Heart right ventricle (tissue), 16 donors: ENCODE results near the gene GFOD1. TPM values are rescaled to one million over a fixed set of nuclear protein-coding genes. Genes with fewer than 3 reads are reported as not detected.
A peak's percentile ranks its signal among the peaks of the same experiment; 100 is the strongest.

ENCODE experiments used
- ATAC-seq, 8 donors: fragments of 200-7000 bp; cut with Tn5 transposase; one replicate each; pipeline ENCODE4 v1.9.1; 2020; ENCODE audit warnings: mild to moderate bottlenecking in 8 of 8, moderate library complexity in 8 of 8, moderate number of reproducible peaks in 1 of 8
- DNase-seq, 2 donors: peaks; one replicate each; pipeline ENCODE4 v3.0.0-alpha.2; 2020
- H3K27ac ChIP-seq, 10 donors: fragments of 200-600 bp; sonication (generic) in 2 of 10; one replicate each; pipeline versions ENCODE4 v1.5.0 to v1.8.0; 2020 to 2022; ENCODE audit warnings: mild to moderate bottlenecking in 3 of 10
- H3K27me3 ChIP-seq, 7 donors: fragments of 200-600 bp; one replicate each; pipeline ENCODE4 v1.8.0; 2021 to 2022; ENCODE audit warnings: mild to moderate bottlenecking in 2 of 7
- H3K36me3 ChIP-seq, 9 donors: fragments of 200-600 bp; sonication (generic) in 1 of 9; one replicate each; pipeline versions ENCODE4 v1.5.0 to v1.8.0; 2020 to 2022; ENCODE audit warnings: mild to moderate bottlenecking in 2 of 9
- H3K4me1 ChIP-seq, 9 donors: fragments of 200-600 bp; sonication (generic) in 1 of 9; one replicate each; pipeline versions ENCODE4 v1.5.0 to v1.8.0; 2020 to 2022; ENCODE audit warnings: mild to moderate bottlenecking in 4 of 9
- H3K4me3 ChIP-seq, 10 donors: fragments of 200-600 bp; sonication (generic) in 2 of 10; one replicate each; pipeline versions ENCODE4 v1.5.0 to v1.8.0; 2020 to 2022; ENCODE audit warnings: mild to moderate bottlenecking in 7 of 10, moderate library complexity in 2 of 10
- H3K9me3 ChIP-seq, 11 donors: fragments of 200-600 bp in 10 of 11; sonication (generic) in 2 of 11; one replicate each; pipeline versions ENCODE4 v1.5.0 to v1.8.0; 2013 to 2022; ENCODE audit warnings: mild to moderate bottlenecking in 2 of 11, control low read depth in 1 of 11, moderate library complexity in 1 of 11
- CTCF ChIP-seq, 9 donors: fragments of 200-600 bp; sonication (generic) in 2 of 9; IDR thresholded peaks; one replicate each; pipeline versions ENCODE4 v1.5.0 to v1.8.0; 2021 to 2022; ENCODE audit warnings: antibody characterized with exemption in 9 of 9, mild to moderate bottlenecking in 5 of 9, moderate library complexity in 1 of 9
- WGBS, 2 donors: extraction: QIAGEN DNeasy Blood & Tissue Kit; methylation state at CpG; one replicate each; pipeline ENCODE4 v1.1.7; 2013; ENCODE audit warnings: inconsistent platforms in 1 of 2; 5-methylcytosine and 5-hydroxymethylcytosine counted together
- intact Hi-C, 10 donors: fragments of 100-400 bp; cut with DNase I; formaldehyde crosslinking; loops; one replicate each; pipeline versions ENCODE4 v1.11.1 to v1.14.2; 2022
- polyA plus RNA-seq, 2 donors: library from polyadenylated mRNA; stranded (reverse); fragments of 200-250 nt; gene quantifications; one replicate each; pipeline ENCODE4 v1.2.3, GENCODE V29; 2013
- total RNA-seq, 10 donors: library from RNA; stranded (reverse); fragmentation: NEBNext Ultra II Directional in 3 of 10; extraction: Animal tissue kit (Norgen Biotek cat#: 25700) in 3 of 10; gene quantifications; one replicate each; pipeline versions ENCODE4 v1.2.1 to v1.2.4, GENCODE V29; 2021 to 2023
- donor health status: Arrhythmogenic right ventricular cardiomyopathy.
- donor health status: ischemic (EF 13 %, LVEDD 7.1; RV severe dilation, severe dysfunction).
- donor health status: healthy with polysubstance abuse.
- donor health status: DM: no; HTN: yes; CAD: no.
- donor health status: DM: no; HTN: no; CAD: no.
- donor health status: ischemic (EF 25% LVEDD 6.9; RV normal size, moderate dysfunction).
- donor health status: ischemic (EF 25% LVEDD 5.7; RV mildly dilated, moderate dysfunction).
- donor health status: healthy.
- donor health status: DM: yes; HTN: yes; CAD: no.
- donor health status: Ischemic cardiomyopathy.
- donor health status: ischemic (EF 35%, LVEDD 5.7; RV mildly dilated, moderate dysfunction).
- donor health status: nonischemic (EF 11% LVEDD 7.7; RV severe dilation, severe dysfunction).
- donor health status: DM: yes; HTN: yes; CAD: no.
- donor health status: PGD.
- donor health status: ischemic (EF 29% LVEDD 5.4; RV normal size, mild dysfunction).
- donor health status: nonischemic (EF 23%, LVEDD 6.1; RV moderate dilation, normal function).

Gene GFOD1
- total and polyA plus RNA-seq, 12 donors: 13.8 to 96.5 (median 37.0) TPM

- no peaks in the 10 kb centered on the region for H3K27me3 ChIP-seq
- H3K9me3 ChIP-seq: no peaks in the 10 kb centered on the region
- H3K36me3 ChIP-seq: no peaks in the 10 kb centered on the region
- no peak for TF ChIP-seq CTCF (IDR thresholded peaks at IDR 0.05)
- ATAC-seq: no peak
- no peak overlapping the region for H3K27ac ChIP-seq
- no peak overlapping the region for H3K4me3 ChIP-seq
- H3K4me1 ChIP-seq: peaks cover 0 to 42% (median 12%) of the 10 kb centered on the region in 9 donors
- WGBS, 2 donors: 46 to 63% methylated on average over 3 of the region's 3 CpGs
- DNase-seq: no peak
- intact Hi-C loops: loop anchor here in 2 of 10 donors (10.0 kb wide), 2 partner anchors 70 to 190 kb away; no protein-coding TSS in a partner anchor
These were observed 47.1 kb upstream of the GFOD1 start for GRCh38 chr6:13534536-13534935.

- WGBS, 2 donors: 63 to 68% methylated on average over 4 of the region's 4 CpGs
- intact Hi-C loops: loop anchor here in 2 of 10 donors (10.0 kb wide), 2 partner anchors 67 to 187 kb away; no protein-coding TSS in a partner anchor
- Histone ChIP-seq H3K27ac (no peak overlapping the region), H3K27me3 (no peaks in the 10 kb centered on the region), H3K4me1 (peaks cover 3 to 56% (median 27%) of the 10 kb centered on the region in 9 donors), H3K9me3 (no peaks in the 10 kb centered on the region), H3K36me3 (no peaks in the 10 kb centered on the region), H3K4me3 (no peak overlapping the region)
- no peak for TF ChIP-seq CTCF (IDR thresholded peaks at IDR 0.05)
- DNase-seq: no peak
- no peak for ATAC-seq
These were observed 44.6 kb upstream of the GFOD1 start for GRCh38 chr6:13531956-13532355.

GRCh38 chr6:13528777-13529343 lies 41.5 kb upstream of the GFOD1 start:
- Histone ChIP-seq H3K4me3 (no peak overlapping the region), H3K4me1 (peaks cover 5 to 54% (median 42%) of the 10 kb centered on the region in 9 donors), H3K27ac (peak overlapping the region in 8 of 10 donors; percentile 49 to 86 (median 67)), H3K9me3 (no peaks in the 10 kb centered on the region), H3K36me3 (no peaks in the 10 kb centered on the region), H3K27me3 (no peaks in the 10 kb centered on the region)
- TF ChIP-seq CTCF (IDR thresholded peaks at IDR 0.05): no peak
- DNase-seq: peak in 1 of 2 donors; percentile 27
- peak; percentile 66 to 92 (median 78) for ATAC-seq
- WGBS, 2 donors: 42 to 57% methylated on average over 8 of the region's 8 CpGs
- intact Hi-C loops: loop anchor here in 5 of 10 donors (2.0 to 5.0 kb wide), 4 partner anchors 42 to 192 kb away; partner anchors contain the start of gene GFOD1 (in 3 of the 5)

DNA sequence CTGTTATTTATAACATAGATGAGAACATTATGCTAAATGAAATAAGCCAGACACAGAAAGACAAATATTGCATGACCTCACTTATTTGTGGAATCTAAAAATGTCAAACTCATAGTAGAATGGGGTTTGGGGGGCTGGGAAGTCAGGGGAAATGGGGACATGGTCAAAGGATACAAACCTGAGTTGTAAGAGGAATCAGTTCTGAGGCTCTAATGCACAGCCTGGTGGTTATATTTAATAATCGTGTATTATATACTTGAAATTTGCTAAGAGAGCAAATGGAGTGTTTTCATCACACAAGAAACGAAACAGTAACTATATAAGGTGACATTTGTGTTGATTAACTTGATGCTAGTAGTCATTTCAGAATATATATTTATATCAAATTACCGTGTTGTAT lies 40.8 kb upstream of the GFOD1 start:
- intact Hi-C loops: loop anchor here in 5 of 10 donors (2.0 to 5.0 kb wide), 4 partner anchors 41 to 191 kb away; partner anchors contain the start of gene GFOD1 (in 3 of the 5)
- TF ChIP-seq CTCF (IDR thresholded peaks at IDR 0.05): peak in 4 of 9 donors; percentile 11 to 43 (median 22)
- 42 to 47% methylated on average over 3 of the region's 3 CpGs for WGBS, 2 donors
- H3K36me3 ChIP-seq: no peaks in the 10 kb centered on the region
- DNase-seq (no peak), ATAC-seq (no peak)
- no peak overlapping the region for H3K4me3 ChIP-seq
- no peaks in the 10 kb centered on the region for H3K9me3 ChIP-seq
- no peaks in the 10 kb centered on the region for H3K27me3 ChIP-seq
- H3K27ac ChIP-seq: peak overlapping the region in 6 of 10 donors; percentile 73 to 86 (median 82)
- H3K4me1 ChIP-seq: peaks cover 5 to 60% (median 49%) of the 10 kb centered on the region in 9 donors
